HG03439 (cell line): Measurements from ENCODE around the gene UAP1.

Experiments used
- ATAC-seq: cut with Tn5 transposase; IDR thresholded peaks from one replicate; pipeline ENCODE4 v1.9.1; 2021; ENCODE audit warnings: mild to moderate bottlenecking, moderate library complexity; ENCODE audit not compliant: unreplicated experiment

The UAP1 gene

GRCh38 chr1:162612606-162613400 is 51.3 kb downstream of the UAP1 start:
- no peak for ATAC-seq

GRCh38 chr1:162616848-162617247 is 55.3 kb downstream of the UAP1 start:
- ATAC-seq = no peak

GRCh38 chr1:162617513-162617912 is 56.0 kb downstream of the UAP1 start:
- no peak for ATAC-seq

GRCh38 chr1:162619076-162619475 is 57.6 kb downstream of the UAP1 start:
- no peak for ATAC-seq

- ATAC-seq = no peak
Measured at GRCh38 chr1:162621256-162621655, 59.7 kb downstream of the UAP1 start.

GRCh38 chr1:162625679-162626078 is 64.2 kb downstream of the UAP1 start:
- no peak for ATAC-seq

- no peak for ATAC-seq
Measured at GRCh38 chr1:162626094-162626493, 64.6 kb downstream of the UAP1 start.

- no peak for ATAC-seq
Measured at GRCh38 chr1:162626761-162627160, 65.2 kb downstream of the UAP1 start.

- no peak for ATAC-seq
Measured at GRCh38 chr1:162627662-162628296, 66.3 kb downstream of the UAP1 start.

GRCh38 chr1:162629077-162629627 is 67.6 kb downstream of the UAP1 start:
- no peak for ATAC-seq

- no peak for ATAC-seq
Measured at GRCh38 chr1:162629651-162630050, 68.1 kb downstream of the UAP1 start.

GRCh38 chr1:162631546-162632191 is 70.1 kb downstream of the UAP1 start:
- ATAC-seq = no peak

GRCh38 chr1:162632217-162632666 is 70.7 kb downstream of the UAP1 start, which contains the start of gene DDR2:
Gene DDR2 (plus strand): TSS chr1:162632464. CDS start chr1:162719064, 86,600 bp downstream.
- ATAC-seq = no peak

GRCh38 chr1:162632698-162633080 is 71.2 kb downstream of the UAP1 start:
- no peak for ATAC-seq

- no peak for ATAC-seq
Measured at GRCh38 chr1:162633081-162633762, 71.7 kb downstream of the UAP1 start.

GRCh38 chr1:162635418-162635817 is 73.9 kb downstream of the UAP1 start:
- ATAC-seq = no peak

- ATAC-seq = no peak
Measured at GRCh38 chr1:162639718-162640117, 78.2 kb downstream of the UAP1 start.

GRCh38 chr1:162641114-162641513 is 79.6 kb downstream of the UAP1 start:
- ATAC-seq = no peak

GRCh38 chr1:162644986-162645314 is 83.4 kb downstream of the UAP1 start:
- ATAC-seq = no peak

GRCh38 chr1:162645666-162646065 is 84.1 kb downstream of the UAP1 start:
- no peak for ATAC-seq

GRCh38 chr1:162649583-162649982 is 88.1 kb downstream of the UAP1 start:
- no peak for ATAC-seq
